Keratinocyte (primary cell): ENCODE measurements around the gene CTXND1. TPM values are rescaled to one million over a fixed set of nuclear protein-coding genes. Genes with fewer than 3 reads are reported as not detected.

Source experiments
- DNase-seq: peaks from one replicate; pipeline ENCODE4 v3.0.0-alpha.2; 2011; ENCODE audit warnings: low read depth, missing footprints, low spot score
- FAIRE-seq: peaks from 2 replicates; lab custom pipeline; 2011; peaks lifted over from hg19 to GRCh38; lab: Jason Lieb, UNC
- H2AFZ ChIP-seq: 2 replicates; pipeline ENCODE4 v1.6.0; 2012; ENCODE audit warnings: low read length, control low read depth, inconsistent platforms; ENCODE audit not compliant: control insufficient read depth
- H3K27ac ChIP-seq: 2 replicates; pipeline ENCODE4 v1.5.1; 2011; ENCODE audit warnings: low read length; ENCODE audit not compliant: control insufficient read depth, insufficient read depth
- H3K27me3 ChIP-seq: 3 replicates; pipeline ENCODE4 v1.6.0; 2011; ENCODE audit warnings: low read length; ENCODE audit not compliant: control insufficient read depth, insufficient read depth; ENCODE audit errors: extremely low read depth
- H3K36me3 ChIP-seq, 2 experiments: 2 replicates in 1 of 2; 3 replicates in 1 of 2; pipeline ENCODE4 v1.5.1; 2011; ENCODE audit warnings: low read length in 2 of 2, mild to moderate bottlenecking in 1 of 2; ENCODE audit not compliant: control insufficient read depth in 2 of 2, insufficient read depth in 2 of 2; ENCODE audit errors: extremely low read depth in 1 of 2
- H3K4me1 ChIP-seq: 3 replicates; pipeline ENCODE4 v1.5.1; 2011; ENCODE audit warnings: low read length; ENCODE audit not compliant: control insufficient read depth, insufficient read depth; ENCODE audit errors: extremely low read depth
- H3K4me2 ChIP-seq: 3 replicates; pipeline ENCODE4 v1.6.0; 2011; ENCODE audit warnings: low read depth, low read length; ENCODE audit not compliant: control insufficient read depth, insufficient read depth; ENCODE audit errors: extremely low read depth
- H3K4me3 ChIP-seq, 3 experiments: fragments of 200-600 bp in 1 of 3; sonication (generic) in 1 of 3; 2 replicates in 2 of 3; 3 replicates in 1 of 3; pipeline ENCODE4 v1.5.1; 2011 to 2016; ENCODE audit warnings: low read length in 3 of 3, mild to moderate bottlenecking in 3 of 3, control low read depth in 2 of 3, inconsistent platforms in 1 of 3, low read depth in 1 of 3, mixed read lengths in 1 of 3, mixed run types in 1 of 3, moderate library complexity in 1 of 3; ENCODE audit not compliant: control insufficient read depth in 2 of 3, insufficient read depth in 2 of 3; ENCODE audit errors: extremely low read depth in 1 of 3
- H3K79me2 ChIP-seq: 2 replicates; pipeline ENCODE4 v1.6.0; 2012; ENCODE audit warnings: low read length; ENCODE audit not compliant: control insufficient read depth, insufficient read depth
- H3K9ac ChIP-seq: 3 replicates; pipeline ENCODE4 v1.6.0; 2011; ENCODE audit warnings: low read length; ENCODE audit not compliant: control insufficient read depth, insufficient read depth; ENCODE audit errors: extremely low read depth
- H3K9me1 ChIP-seq: 3 replicates; pipeline ENCODE4 v1.6.0; 2011; ENCODE audit warnings: low read length; ENCODE audit not compliant: control insufficient read depth, insufficient read depth; ENCODE audit errors: extremely low read depth
- H3K9me3 ChIP-seq: 2 replicates; pipeline ENCODE4 v1.5.1; 2012; ENCODE audit warnings: low read depth, low read length; ENCODE audit not compliant: control insufficient read depth
- H4K20me1 ChIP-seq: 3 replicates; pipeline ENCODE4 v1.6.0; 2011; ENCODE audit warnings: low read length; ENCODE audit not compliant: control insufficient read depth, insufficient read depth; ENCODE audit errors: extremely low read depth
- EZH2 ChIP-seq: IDR thresholded peaks from one replicate; pipeline ENCODE4 v1.6.1; 2012; ENCODE audit warnings: inconsistent platforms, mild to moderate bottlenecking, low read length, moderate library complexity
- dilution Hi-C: fragments of 300-500 bp; cut with MboI; formaldehyde crosslinking; loops from one replicate; pipeline ENCODE4 v1.7.0; 2020; ENCODE audit warnings: low sequenced_read_pairs; ENCODE audit not compliant: extremely low pct_ligation_motif_present
- polyA plus RNA-seq, 5 experiments: library from polyadenylated mRNA; depleted of rRNA in 3 of 5; stranded (reverse) in 3 of 5; stranded (forward) in 1 of 5; unstranded in 1 of 5; fragments of >200 nt; gene quantifications; 1 replicate in 1 of 5; 2 replicates in 3 of 5; 3 replicates in 1 of 5; pipeline versions ENCODE4 v1.2.1 to v1.2.3, GENCODE V29; 2011 to 2012; ENCODE audit warnings: missing spikeins in 2 of 5, low read depth in 1 of 5, low replicate concordance in 1 of 5
- TF ChIP-seq, protein P1 (sequence below), 3 experiments: IDR thresholded peaks in 1 of 3; conservative IDR thresholded peaks in 1 of 3; optimal IDR thresholded peaks in 1 of 3; 2 replicates in 2 of 3; 3 replicates in 1 of 3; pipeline versions ENCODE3 to v1.5.1; 2011; ENCODE audit warnings: low read length in 3 of 3, mild to moderate bottlenecking in 3 of 3, moderate library complexity in 2 of 3, control low read depth in 1 of 3, inconsistent platforms in 1 of 3; ENCODE audit not compliant: insufficient read depth in 2 of 3; ENCODE audit errors: extremely low read depth in 1 of 3

CTXND1 gene
- polyA plus RNA-seq, 1 donor (not counting 4 experiments of a cell fraction or from before 2014, with no cell fraction given): not detected

DNA sequence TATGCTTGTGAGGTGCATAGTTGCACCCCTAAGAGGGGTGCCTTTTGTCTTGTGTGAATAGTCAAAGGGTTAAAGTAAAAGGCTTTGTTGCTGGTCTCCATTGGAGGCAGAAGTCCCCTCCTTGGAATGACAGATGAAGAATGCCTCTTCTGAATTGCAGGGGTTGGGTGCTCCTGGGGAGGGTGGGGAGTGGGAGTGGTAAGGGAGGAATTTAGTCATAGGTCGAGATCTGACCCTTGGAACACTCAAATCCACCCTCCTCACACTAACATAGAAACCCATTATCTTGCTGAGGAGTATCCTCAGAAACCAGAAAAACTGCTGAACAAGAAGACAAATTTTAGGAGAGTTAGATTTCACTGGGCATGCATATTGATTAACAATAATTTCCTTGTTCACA lies 4.7 kb downstream of the CTXND1 start:
- Histone ChIP-seq H3K36me3 (no peaks in the 10 kb centered on the region), H3K79me2 (no peaks in the 10 kb centered on the region), H3K9ac (no peak overlapping the region), H3K4me1 (no peaks in the 10 kb centered on the region), H3K27ac (no peak overlapping the region), H2AFZ (no peak overlapping the region), H3K9me1 (no peaks in the 10 kb centered on the region), H3K9me3 (no peaks in the 10 kb centered on the region), H3K4me2 (no peak overlapping the region), H4K20me1 (peaks cover 3% of the 10 kb centered on the region), H3K4me3 (no peak overlapping the region), H3K27me3 (peaks cover 49% of the 10 kb centered on the region)
- DNase-seq: no peak
- no peak for FAIRE-seq
- TF ChIP-seq, protein P1, sequence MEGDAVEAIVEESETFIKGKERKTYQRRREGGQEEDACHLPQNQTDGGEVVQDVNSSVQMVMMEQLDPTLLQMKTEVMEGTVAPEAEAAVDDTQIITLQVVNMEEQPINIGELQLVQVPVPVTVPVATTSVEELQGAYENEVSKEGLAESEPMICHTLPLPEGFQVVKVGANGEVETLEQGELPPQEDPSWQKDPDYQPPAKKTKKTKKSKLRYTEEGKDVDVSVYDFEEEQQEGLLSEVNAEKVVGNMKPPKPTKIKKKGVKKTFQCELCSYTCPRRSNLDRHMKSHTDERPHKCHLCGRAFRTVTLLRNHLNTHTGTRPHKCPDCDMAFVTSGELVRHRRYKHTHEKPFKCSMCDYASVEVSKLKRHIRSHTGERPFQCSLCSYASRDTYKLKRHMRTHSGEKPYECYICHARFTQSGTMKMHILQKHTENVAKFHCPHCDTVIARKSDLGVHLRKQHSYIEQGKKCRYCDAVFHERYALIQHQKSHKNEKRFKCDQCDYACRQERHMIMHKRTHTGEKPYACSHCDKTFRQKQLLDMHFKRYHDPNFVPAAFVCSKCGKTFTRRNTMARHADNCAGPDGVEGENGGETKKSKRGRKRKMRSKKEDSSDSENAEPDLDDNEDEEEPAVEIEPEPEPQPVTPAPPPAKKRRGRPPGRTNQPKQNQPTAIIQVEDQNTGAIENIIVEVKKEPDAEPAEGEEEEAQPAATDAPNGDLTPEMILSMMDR (optimal IDR thresholded peaks at IDR 0.05 in 1 of 3, IDR thresholded peaks at IDR 0.05 in 1 of 3, conservative IDR thresholded peaks at IDR 0.05 in 1 of 3; ENCODE audit: extremely low read depth in 1 of 3, insufficient read depth in 2 of 3, low read length in 3 of 3): no peak
- TF ChIP-seq EZH2: no peak
- dilution Hi-C loops: no loop called here

DNA sequence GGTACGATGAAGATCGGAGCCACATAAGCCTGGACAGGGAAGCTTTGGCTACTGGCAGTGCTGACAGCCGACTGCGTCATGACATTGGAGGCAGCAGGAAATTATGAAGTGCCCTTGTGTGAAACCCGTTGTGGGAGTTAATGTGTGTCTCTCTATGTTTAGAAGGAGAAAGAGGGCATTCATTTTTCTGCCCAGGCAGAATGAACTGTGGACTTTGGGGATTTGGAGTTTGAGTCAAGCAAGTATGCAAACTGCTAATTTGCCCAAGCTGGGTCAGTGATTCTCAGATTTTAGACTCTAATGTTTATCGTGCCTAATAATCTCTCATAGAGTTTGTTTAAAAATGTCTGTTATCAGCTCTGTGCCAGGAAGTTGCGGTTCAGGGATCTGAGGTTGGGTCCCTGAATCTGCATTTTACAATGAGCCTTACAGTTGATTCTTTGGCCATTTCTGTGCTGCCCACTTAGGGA lies 5.6 kb downstream of the CTXND1 start:
- peaks cover 41% of the 10 kb centered on the region for H3K27me3 ChIP-seq

More for the DNA sequence above, 5.6 kb downstream of the CTXND1 start:
- no peak overlapping the region for H3K4me2 ChIP-seq
- H3K4me3 ChIP-seq: no peak overlapping the region
- H4K20me1 ChIP-seq: peaks cover 3% of the 10 kb centered on the region
- no peaks in the 10 kb centered on the region for H3K79me2 ChIP-seq
- no peaks in the 10 kb centered on the region for H3K36me3 ChIP-seq
- H3K9me1 ChIP-seq: no peaks in the 10 kb centered on the region
- dilution Hi-C loops: no loop called here
- no peaks in the 10 kb centered on the region for H3K9me3 ChIP-seq
- H3K9ac ChIP-seq: no peak overlapping the region
- H3K4me1 ChIP-seq: no peaks in the 10 kb centered on the region
- no peak for FAIRE-seq
- H2AFZ ChIP-seq: no peak overlapping the region
- no peak for DNase-seq
- H3K27ac ChIP-seq: no peak overlapping the region
- TF ChIP-seq, protein P1 (optimal IDR thresholded peaks at IDR 0.05 in 1 of 3, IDR thresholded peaks at IDR 0.05 in 1 of 3, conservative IDR thresholded peaks at IDR 0.05 in 1 of 3; ENCODE audit: extremely low read depth in 1 of 3, insufficient read depth in 2 of 3, low read length in 3 of 3): no peak
- no peak for TF ChIP-seq EZH2
